Measurements from ENCODE around the gene PRDM16. TPM values are rescaled to one million over a fixed set of nuclear protein-coding genes. Genes with fewer than 3 reads are reported as not detected.

The PRDM16 gene
- total RNA-seq, 1 donor from 2014 or later, result 84.2 TPM

DNA sequence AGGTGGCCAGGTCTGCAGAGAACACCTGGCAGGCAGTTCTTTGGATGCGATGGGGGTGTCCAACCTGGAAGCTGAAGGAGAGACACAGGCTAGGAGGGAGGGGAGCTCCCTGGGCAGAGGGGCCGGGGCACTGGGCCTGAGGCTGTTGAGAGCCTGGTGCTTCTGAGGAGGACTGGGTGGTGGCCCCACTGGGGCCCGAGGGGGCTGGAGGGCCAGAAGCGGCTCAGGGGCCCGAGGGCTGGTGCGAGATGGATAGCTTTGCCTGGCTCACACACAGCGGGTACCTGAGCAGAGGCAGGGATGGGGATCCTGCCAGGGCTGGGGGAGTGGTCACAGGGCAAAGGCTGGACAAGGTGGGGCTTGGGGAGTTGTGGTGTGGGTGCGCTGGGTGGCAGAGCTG lies 37.2 kb downstream of the PRDM16 start:
- peaks cover 5 to 42% of the 10 kb centered on the region in 2 donors for H3K4me1 ChIP-seq
- no peak overlapping the region for H3K4me3 ChIP-seq
- H3K9me3 ChIP-seq, result no peaks in the 10 kb centered on the region
- peak overlapping the region; percentile 1 to 35 for H3K27ac ChIP-seq
- TF ChIP-seq, protein P1, sequence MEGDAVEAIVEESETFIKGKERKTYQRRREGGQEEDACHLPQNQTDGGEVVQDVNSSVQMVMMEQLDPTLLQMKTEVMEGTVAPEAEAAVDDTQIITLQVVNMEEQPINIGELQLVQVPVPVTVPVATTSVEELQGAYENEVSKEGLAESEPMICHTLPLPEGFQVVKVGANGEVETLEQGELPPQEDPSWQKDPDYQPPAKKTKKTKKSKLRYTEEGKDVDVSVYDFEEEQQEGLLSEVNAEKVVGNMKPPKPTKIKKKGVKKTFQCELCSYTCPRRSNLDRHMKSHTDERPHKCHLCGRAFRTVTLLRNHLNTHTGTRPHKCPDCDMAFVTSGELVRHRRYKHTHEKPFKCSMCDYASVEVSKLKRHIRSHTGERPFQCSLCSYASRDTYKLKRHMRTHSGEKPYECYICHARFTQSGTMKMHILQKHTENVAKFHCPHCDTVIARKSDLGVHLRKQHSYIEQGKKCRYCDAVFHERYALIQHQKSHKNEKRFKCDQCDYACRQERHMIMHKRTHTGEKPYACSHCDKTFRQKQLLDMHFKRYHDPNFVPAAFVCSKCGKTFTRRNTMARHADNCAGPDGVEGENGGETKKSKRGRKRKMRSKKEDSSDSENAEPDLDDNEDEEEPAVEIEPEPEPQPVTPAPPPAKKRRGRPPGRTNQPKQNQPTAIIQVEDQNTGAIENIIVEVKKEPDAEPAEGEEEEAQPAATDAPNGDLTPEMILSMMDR (IDR thresholded peaks at IDR 0.05), result no peak
- intact Hi-C loops (cut with DNase I), result no loop called here
- no peak for DNase-seq (ENCODE audit: low spot score in 2 of 2)
- H3K27me3 ChIP-seq, result no peaks in the 10 kb centered on the region
- H3K36me3 ChIP-seq, result peaks cover 0 to 6% of the 10 kb centered on the region in 2 donors

DNA sequence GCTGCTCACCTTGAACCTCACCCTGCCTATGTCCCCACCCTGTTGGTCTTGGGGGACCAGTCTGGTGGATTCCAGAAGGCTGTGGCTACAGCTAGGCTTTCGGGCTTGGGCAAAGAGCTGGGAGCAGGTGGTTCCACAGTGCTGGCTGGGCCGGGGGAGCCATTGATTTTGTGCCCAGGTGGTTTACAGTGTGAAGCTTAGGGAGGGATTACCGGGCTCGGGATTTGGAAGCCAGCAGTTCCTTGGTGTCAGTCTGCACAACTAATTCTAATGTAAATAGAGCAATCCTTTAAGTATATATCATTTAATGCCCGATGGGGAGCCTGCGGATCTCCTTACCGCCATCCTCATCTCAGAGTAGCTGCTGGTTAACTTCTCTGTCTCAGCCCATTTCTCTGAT lies 38.2 kb downstream of the PRDM16 start:
- Histone ChIP-seq H3K4me3 (no peak overlapping the region), H3K27me3 (no peaks in the 10 kb centered on the region), H3K27ac (peak overlapping the region in 1 of 2 donors; percentile 14), H3K9me3 (no peaks in the 10 kb centered on the region), H3K4me1 (peaks cover 5 to 41% of the 10 kb centered on the region in 2 donors), H3K36me3 (peaks cover 0 to 6% of the 10 kb centered on the region in 2 donors)
- intact Hi-C loops (cut with DNase I), result no loop called here
- TF ChIP-seq, protein P1 (IDR thresholded peaks at IDR 0.05), result no peak
- no peak for DNase-seq (ENCODE audit: low spot score in 2 of 2)

DNA sequence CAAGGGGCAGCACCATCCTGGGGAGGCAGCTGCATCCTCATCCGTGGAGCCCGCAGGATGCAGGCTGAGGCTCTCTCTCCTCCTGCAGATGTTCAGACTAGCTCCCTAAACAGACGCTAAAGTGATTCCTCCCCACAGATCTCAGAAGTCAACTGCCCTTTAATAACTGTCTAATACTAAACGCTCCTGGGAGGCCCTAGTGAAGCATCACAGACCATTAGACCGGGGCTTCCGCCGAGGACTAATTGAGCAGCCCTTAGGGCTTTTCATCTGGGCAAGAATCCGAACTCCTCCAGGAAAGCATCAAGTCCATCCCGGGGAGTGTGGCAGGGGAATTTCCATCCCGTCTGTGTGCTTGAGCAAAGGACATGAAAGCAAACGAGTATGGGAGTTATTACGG lies 40.4 kb downstream of the PRDM16 start:
- peaks cover 14 to 52% of the 10 kb centered on the region in 2 donors for H3K4me1 ChIP-seq

DNA sequence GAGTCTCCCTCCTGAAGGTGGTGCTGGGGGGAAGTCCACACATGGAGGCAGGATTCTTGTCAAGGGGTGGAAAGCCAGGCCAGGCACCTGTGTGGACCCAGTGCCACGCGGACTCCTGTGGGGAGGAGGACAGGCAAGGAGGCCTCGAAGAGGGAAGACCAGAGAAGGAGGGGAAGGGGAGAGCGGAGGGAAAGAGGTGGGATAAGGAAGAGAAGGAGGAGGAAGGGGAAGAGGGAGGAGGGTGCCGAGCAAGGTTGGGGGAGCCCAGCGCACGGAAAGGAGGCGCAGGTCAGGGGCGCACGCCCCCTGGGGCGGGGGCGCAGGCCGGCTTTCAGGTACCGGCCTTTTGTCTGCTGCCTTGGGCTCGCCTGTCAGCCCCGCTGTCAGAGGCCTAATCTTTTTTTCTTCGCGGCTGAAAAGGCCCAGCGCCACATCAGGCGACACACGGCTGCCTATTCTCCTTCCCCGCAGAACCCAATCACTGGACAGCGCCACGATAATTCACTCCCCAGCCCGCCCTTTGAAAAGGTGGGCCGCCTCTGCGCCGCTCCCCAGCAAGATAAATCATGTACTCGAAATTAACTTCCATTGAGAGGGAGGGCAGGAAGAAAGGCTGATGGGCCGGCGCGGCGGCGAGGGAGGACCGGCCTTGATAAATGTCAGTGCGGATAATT lies 42.5 kb downstream of the PRDM16 start:
- H3K36me3 ChIP-seq, result peaks cover 0 to 6% of the 10 kb centered on the region in 2 donors
- no peaks in the 10 kb centered on the region for H3K27me3 ChIP-seq
- intact Hi-C loops (cut with DNase I), result no loop called here
- H3K4me3 ChIP-seq, result no peak overlapping the region
- no peak for DNase-seq (ENCODE audit: low spot score in 2 of 2)
- peak overlapping the region; percentile 73 to 80 for H3K27ac ChIP-seq
- TF ChIP-seq, protein P1 (IDR thresholded peaks at IDR 0.05), result no peak
- no peaks in the 10 kb centered on the region for H3K9me3 ChIP-seq
- peaks cover 26 to 59% of the 10 kb centered on the region in 2 donors for H3K4me1 ChIP-seq

More for the DNA sequence above, 40.4 kb downstream of the PRDM16 start:
- intact Hi-C loops (cut with DNase I), result no loop called here
- Histone ChIP-seq H3K36me3 (peaks cover 0 to 6% of the 10 kb centered on the region in 2 donors), H3K4me3 (no peak overlapping the region), H3K27me3 (no peaks in the 10 kb centered on the region), H3K27ac (peak overlapping the region in 1 of 2 donors; percentile 1), H3K9me3 (no peaks in the 10 kb centered on the region)
- no peak for DNase-seq (ENCODE audit: low spot score in 2 of 2)
- TF ChIP-seq, protein P1 (IDR thresholded peaks at IDR 0.05), result no peak

DNA sequence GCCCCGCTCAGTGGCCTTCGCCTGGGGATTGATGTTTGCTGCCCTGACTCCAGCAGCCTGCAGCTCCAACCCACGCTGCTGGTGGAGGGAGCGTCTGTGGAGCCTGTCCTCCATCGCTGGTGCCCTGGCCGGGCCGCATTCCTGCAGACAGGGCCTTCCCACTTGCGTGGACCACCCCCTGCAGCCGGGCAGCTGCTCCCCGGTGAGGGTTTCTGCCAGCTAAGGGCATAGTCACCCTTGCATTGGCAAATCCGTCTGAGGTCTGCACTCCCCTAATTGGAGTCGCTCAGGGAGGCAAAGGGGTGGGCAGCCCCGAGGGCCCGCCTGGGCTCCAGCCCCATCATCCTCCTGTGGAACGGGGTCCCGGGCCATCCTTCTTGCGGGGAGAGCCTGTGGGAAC lies 43.5 kb downstream of the PRDM16 start:
- Histone ChIP-seq H3K9me3 (no peaks in the 10 kb centered on the region), H3K4me1 (peaks cover 32 to 69% of the 10 kb centered on the region in 2 donors), H3K4me3 (no peak overlapping the region), H3K27me3 (no peaks in the 10 kb centered on the region), H3K27ac (peak overlapping the region; percentile 73 to 80), H3K36me3 (peaks cover 0 to 3% of the 10 kb centered on the region in 2 donors)
- no peak for DNase-seq (ENCODE audit: low spot score in 2 of 2)
- TF ChIP-seq, protein P1 (IDR thresholded peaks at IDR 0.05), result no peak
- intact Hi-C loops (cut with DNase I), result no loop called here

All from ascending aorta (tissue), 2 donors.